Spleen (tissue), 11 donors: ENCODE data around the gene PSMD5. TPM values are rescaled to one million over a fixed set of nuclear protein-coding genes. Genes with fewer than 3 reads are reported as not detected.

Experiments
- DNase-seq: peaks from one replicate; pipeline ENCODE4 v3.0.0-alpha.2; 2020
- H3K27ac ChIP-seq, 8 donors: fragments of 200-600 bp; sonication (generic) in 7 of 8; 1 replicate in 4 of 8; 2 replicates in 4 of 8; pipeline versions ENCODE4 v1.5.0 to v1.8.0; 2016 to 2021; ENCODE audit warnings: inconsistent platforms in 4 of 8, mild to moderate bottlenecking in 4 of 8, moderate library complexity in 1 of 8
- H3K27me3 ChIP-seq, 7 donors: fragments of 200-600 bp; sonication (generic) in 6 of 7; replicated peaks in 1 of 7; 1 replicate in 4 of 7; 2 replicates in 3 of 7; pipeline versions ENCODE4 v1.5.0 to v1.8.0; 2016 to 2021; ENCODE audit warnings: inconsistent platforms in 3 of 7, mild to moderate bottlenecking in 1 of 7
- H3K36me3 ChIP-seq, 6 donors: fragments of 200-600 bp; sonication (generic) in 5 of 6; 1 replicate in 4 of 6; 2 replicates in 2 of 6; pipeline versions ENCODE4 v1.5.0 to v1.8.0; 2016 to 2021; ENCODE audit warnings: inconsistent platforms in 2 of 6
- H3K4me1 ChIP-seq, 6 donors: fragments of 200-600 bp; sonication (generic) in 5 of 6; 1 replicate in 3 of 6; 2 replicates in 3 of 6; pipeline versions ENCODE4 v1.5.0 to v1.8.0; 2016 to 2021; ENCODE audit warnings: inconsistent platforms in 3 of 6
- H3K4me3 ChIP-seq, 8 donors: fragments of 200-600 bp; sonication (generic) in 7 of 8; 1 replicate in 4 of 8; 2 replicates in 4 of 8; pipeline versions ENCODE4 v1.5.0 to v1.8.0; 2016 to 2021; ENCODE audit warnings: inconsistent platforms in 4 of 8, mild to moderate bottlenecking in 4 of 8, moderate library complexity in 2 of 8
- H3K9me3 ChIP-seq, 8 donors: fragments of 200-600 bp; sonication (generic) in 7 of 8; 1 replicate in 4 of 8; 2 replicates in 4 of 8; pipeline versions ENCODE4 v1.5.0 to v1.8.0; 2016 to 2021; ENCODE audit warnings: inconsistent platforms in 4 of 8
- CTCF ChIP-seq, 11 experiments: fragments of 200-600 bp in 7 of 11; fragments of 450-650 bp in 4 of 11; sonication (generic) in 4 of 11; IDR thresholded peaks in 8 of 11; conservative IDR thresholded peaks in 3 of 11; 1 replicate in 7 of 11; 2 replicates in 4 of 11; pipeline versions ENCODE4 v1.4.0 to v1.8.0; 2016 to 2021; ENCODE audit warnings: antibody characterized with exemption in 11 of 11, inconsistent platforms in 4 of 11, mild to moderate bottlenecking in 1 of 11
- POLR2A ChIP-seq, 3 donors: fragments of 450-650 bp; IDR thresholded peaks; one replicate each; pipeline ENCODE4 v1.5.1; 2017; ENCODE audit warnings: antibody characterized with exemption in 3 of 3, mild to moderate bottlenecking in 1 of 3
- POLR2AphosphoS5 ChIP-seq, 3 donors: sonication (generic); formaldehyde crosslinking; IDR thresholded peaks; one replicate each; pipeline ENCODE4 v1.5.1; 2017; ENCODE audit warnings: antibody characterized with exemption in 3 of 3
- WGBS, 5 donors: extraction: QIAGEN DNeasy Blood & Tissue Kit in 3 of 5; methylation state at CpG; one replicate each; pipeline versions ENCODE4 v1.1.5 to v1.1.7; 2013 to 2018; 5-methylcytosine and 5-hydroxymethylcytosine counted together
- intact Hi-C: fragments of 100-400 bp; cut with DNase I; formaldehyde crosslinking; loops from one replicate; pipeline ENCODE4 v1.15.0; 2023; ENCODE audit warnings: low total_unique reads
- polyA plus RNA-seq, 3 donors: library from polyadenylated mRNA; stranded (reverse); fragments of 200-250 nt; gene quantifications; one replicate each; pipeline ENCODE4 v1.2.1, GENCODE V29; 2013
- total RNA-seq, 7 donors: library from RNA; depleted of rRNA in 3 of 7; stranded (reverse); fragments of >200 nt in 3 of 7; fragmentation: NEBNext Ultra II Directional in 4 of 7; extraction: Animal tissue kit (Norgen Biotek cat#: 25700) in 4 of 7; gene quantifications; one replicate each; pipeline versions ENCODE4 v1.1.0 to v1.2.1, GENCODE V29; 2016 to 2021
- donor health status: healthy with polysubstance abuse.
- donor health status: DM: no; HTN: no; CAD: no; lungs with moderate emphysema.
- donor health status: DM: no; HTN: no; CAD: no.
- donor health status: Bipolar disorder and iron deficiency.
- donor health status: healthy.
- donor health status: DM: no; HTN: no; CAD: no.
- donor health status: DM: yes; HTN: yes; CAD: no.

The PSMD5 gene
- total and polyA plus RNA-seq, 10 donors = 8.9 to 41.4 (median 31.2) TPM

- Histone ChIP-seq H3K4me1 (peaks cover 0 to 65% (median 17%) of the 10 kb centered on the region in 6 donors), H3K27ac (peak overlapping the region in 2 of 8 donors; percentile 68 to 71), H3K27me3 (no peaks in the 10 kb centered on the region), H3K4me3 (no peak overlapping the region), H3K36me3 (peaks cover 0 to 78% (median 0%) of the 10 kb centered on the region in 6 donors), H3K9me3 (no peaks in the 10 kb centered on the region)
- WGBS, 5 donors = 88 to 99% (median 93%) methylated on average over 3 of the region's 3 CpGs
- no peak for TF ChIP-seq CTCF (IDR thresholded peaks at IDR 0.05 in 8 of 11, conservative IDR thresholded peaks at IDR 0.05 in 3 of 11)
- no peak for TF ChIP-seq POLR2A (IDR thresholded peaks at IDR 0.05)
- no peak for TF ChIP-seq POLR2AphosphoS5 (IDR thresholded peaks at IDR 0.05)
- DNase-seq = no peak
- intact Hi-C loops = no loop called here
These were observed 7.6 kb upstream of the PSMD5 start for GRCh38 chr9:120850315-120850714.

GRCh38 chr9:120846906-120847305 is 4.2 kb upstream of the PSMD5 start:
- WGBS, 5 donors = 60 to 79% (median 68%) methylated on average over 1 of the region's 1 CpG

GRCh38 chr9:120846251-120846889 is 3.6 kb upstream of the PSMD5 start:
- H3K27ac ChIP-seq = peak overlapping the region in 7 of 8 donors; percentile 3 to 75 (median 46)
- peaks cover 0 to 46% (median 0%) of the 10 kb centered on the region in 6 donors for H3K36me3 ChIP-seq
- TF ChIP-seq POLR2AphosphoS5 (IDR thresholded peaks at IDR 0.05) (no peak), POLR2A (IDR thresholded peaks at IDR 0.05) (no peak), CTCF (IDR thresholded peaks at IDR 0.05 in 8 of 11, conservative IDR thresholded peaks at IDR 0.05 in 3 of 11) (no peak)
- no peaks in the 10 kb centered on the region for H3K27me3 ChIP-seq
- peaks cover 0 to 4% (median 0%) of the 10 kb centered on the region in 8 donors for H3K9me3 ChIP-seq
- H3K4me3 ChIP-seq = no peak overlapping the region
- DNase-seq = no peak
- H3K4me1 ChIP-seq = peaks cover 17 to 78% (median 38%) of the 10 kb centered on the region in 6 donors
- intact Hi-C loops = no loop called here
- WGBS, 5 donors = 78 to 84% (median 82%) methylated on average over 3 of the region's 3 CpGs

More at GRCh38 chr9:120846906-120847305, 4.2 kb upstream of the PSMD5 start:
- Histone ChIP-seq H3K4me3 (no peak overlapping the region), H3K27ac (peak overlapping the region in 7 of 8 donors; percentile 12 to 75 (median 48)), H3K9me3 (peaks cover 0 to 4% (median 0%) of the 10 kb centered on the region in 8 donors), H3K36me3 (peaks cover 0 to 51% (median 0%) of the 10 kb centered on the region in 6 donors), H3K27me3 (no peaks in the 10 kb centered on the region), H3K4me1 (peaks cover 12 to 77% (median 33%) of the 10 kb centered on the region in 6 donors)
- intact Hi-C loops = no loop called here
- no peak for TF ChIP-seq POLR2A (IDR thresholded peaks at IDR 0.05)
- no peak for TF ChIP-seq CTCF (IDR thresholded peaks at IDR 0.05 in 8 of 11, conservative IDR thresholded peaks at IDR 0.05 in 3 of 11)
- TF ChIP-seq POLR2AphosphoS5 (IDR thresholded peaks at IDR 0.05) = no peak
- DNase-seq = no peak

- peak overlapping the region in 2 of 8 donors; percentile 46 to 75 for H3K27ac ChIP-seq
- H3K36me3 ChIP-seq = peaks cover 0 to 46% (median 0%) of the 10 kb centered on the region in 6 donors
- DNase-seq = no peak
- no peak for TF ChIP-seq CTCF (IDR thresholded peaks at IDR 0.05 in 8 of 11, conservative IDR thresholded peaks at IDR 0.05 in 3 of 11)
- no peak for TF ChIP-seq POLR2AphosphoS5 (IDR thresholded peaks at IDR 0.05)
- no peak for TF ChIP-seq POLR2A (IDR thresholded peaks at IDR 0.05)
- H3K27me3 ChIP-seq = no peaks in the 10 kb centered on the region
- intact Hi-C loops = no loop called here
- H3K4me3 ChIP-seq = no peak overlapping the region
- peaks cover 18 to 83% (median 48%) of the 10 kb centered on the region in 6 donors for H3K4me1 ChIP-seq
- peaks cover 0 to 4% (median 0%) of the 10 kb centered on the region in 8 donors for H3K9me3 ChIP-seq
These were observed 2.5 kb upstream of the PSMD5 start for GRCh38 chr9:120845255-120845654.
